ENCODE data around the gene BATF2. TPM values are rescaled to one million over a fixed set of nuclear protein-coding genes. Genes with fewer than 3 reads are reported as not detected.

Gene BATF2
- total and polyA plus RNA-seq, 9 of the 15 experiments (the other 6 are each of a cell fraction or from before 2014, with no cell fraction given) = 1.7 to 8.9 (median 6.4) TPM

- no peak for TF ChIP-seq ATF2 (CRISPR knock-in tag; IDR thresholded peaks at IDR 0.05)
- TF ChIP-seq TFAM (CRISPR knock-in tag; conservative IDR thresholded peaks at IDR 0.05) = no peak
- TF ChIP-seq ZNF197 (CRISPR knock-in tag; IDR thresholded peaks at IDR 0.05; ENCODE audit: low read depth) = peak; percentile 45; the same call in 1 of the 2 replicates
- TF ChIP-seq PHB2 (IDR thresholded peaks at IDR 0.05; ENCODE audit: low read depth) = no peak
- TF ChIP-seq NR1H2 (CRISPR knock-in tag; IDR thresholded peaks at IDR 0.05) = no peak; the same call in 1 of the 2 replicates
- TF ChIP-seq NRF1 (conservative IDR thresholded peaks at IDR 0.05 in 1 of 2, IDR thresholded peaks at IDR 0.05 in 1 of 2) = peak in 1 of 2 experiments; percentile 57
- TF ChIP-seq NCOA4 (IDR thresholded peaks at IDR 0.05; ENCODE audit: partially characterized antibody) = no peak
- TF ChIP-seq RBM17 (IDR thresholded peaks at IDR 0.05; ENCODE audit: borderline replicate concordance, low read depth, low read length) = no peak
- TF ChIP-seq MYBL2 (IDR thresholded peaks at IDR 0.05; ENCODE audit: low read depth) = no peak
- no peak for TF ChIP-seq MYBL2 (CRISPR knock-in tag; IDR thresholded peaks at IDR 0.05; ENCODE audit: borderline replicate concordance)
- no peak for TF ChIP-seq ELK3 (CRISPR knock-in tag; IDR thresholded peaks at IDR 0.05)
- TF ChIP-seq ZNF318 (IDR thresholded peaks at IDR 0.05; ENCODE audit: borderline replicate concordance in 1 of 2, low read depth in 1 of 2) = peak in 1 of 2 experiments; percentile 88; a peak in 2 of 4 replicates
- no peak; the same call in 1 of the 2 replicates for TF ChIP-seq CBFA2T2 (conservative IDR thresholded peaks at IDR 0.05)
- TF ChIP-seq E2F5 (CRISPR knock-in tag; IDR thresholded peaks at IDR 0.05) = no peak
- TF ChIP-seq CEBPG (CRISPR knock-in tag; IDR thresholded peaks at IDR 0.05) = no peak
- TF ChIP-seq CEBPG (tag; conservative IDR thresholded peaks at IDR 0.05 in 1 of 2, IDR thresholded peaks at IDR 0.05 in 1 of 2) = no peak
These were observed at the start of gene BATF2 (continued) for GRCh38 chr11:64996710-64997380.
